ENCODE results near the gene ACTL9. TPM values are rescaled to one million over a fixed set of nuclear protein-coding genes. Genes with fewer than 3 reads are reported as not detected.
A peak's percentile ranks its signal among the peaks of the same experiment; 100 is the strongest.

ACTL9 gene
- total RNA-seq, 1 donor from 2014 or later, result not detected

DNA sequence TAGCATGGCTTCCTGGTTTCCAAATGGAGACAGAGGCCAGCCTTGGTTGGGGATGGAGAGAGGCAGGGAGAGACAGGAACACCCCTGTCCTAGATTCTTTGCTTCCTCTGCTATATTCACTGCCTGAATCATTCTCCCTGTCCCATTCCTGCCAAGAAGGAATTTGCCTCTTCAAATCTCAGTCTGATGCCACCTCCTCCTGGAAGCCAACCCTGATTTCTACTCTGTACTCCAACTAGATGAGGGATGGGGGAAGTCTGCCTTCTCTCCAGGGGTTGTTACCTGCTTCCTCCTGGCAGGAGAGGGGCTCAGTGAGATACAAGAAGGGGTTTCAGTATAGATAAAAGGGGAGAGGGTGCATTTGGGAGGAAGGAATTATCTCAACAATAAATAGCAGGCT, 1.3 kb upstream of the ACTL9 start:
- no peak for DNase-seq (ENCODE audit: low spot score)
- Mint-ChIP-seq H3K9me3 (no peaks in the 10 kb centered on the region), H3K4me3 (no peak overlapping the region), H3K27me3 (ENCODE audit: insufficient read depth) (peaks cover 7% of the 10 kb centered on the region), H3K4me1 (ENCODE audit: low read depth) (peaks cover 70% of the 10 kb centered on the region), H3K27ac (no peak overlapping the region), H3K36me3 (ENCODE audit: low read depth) (no peaks in the 10 kb centered on the region)
- intact Hi-C loops (cut with micrococcal nuclease), result no loop called here

DNA sequence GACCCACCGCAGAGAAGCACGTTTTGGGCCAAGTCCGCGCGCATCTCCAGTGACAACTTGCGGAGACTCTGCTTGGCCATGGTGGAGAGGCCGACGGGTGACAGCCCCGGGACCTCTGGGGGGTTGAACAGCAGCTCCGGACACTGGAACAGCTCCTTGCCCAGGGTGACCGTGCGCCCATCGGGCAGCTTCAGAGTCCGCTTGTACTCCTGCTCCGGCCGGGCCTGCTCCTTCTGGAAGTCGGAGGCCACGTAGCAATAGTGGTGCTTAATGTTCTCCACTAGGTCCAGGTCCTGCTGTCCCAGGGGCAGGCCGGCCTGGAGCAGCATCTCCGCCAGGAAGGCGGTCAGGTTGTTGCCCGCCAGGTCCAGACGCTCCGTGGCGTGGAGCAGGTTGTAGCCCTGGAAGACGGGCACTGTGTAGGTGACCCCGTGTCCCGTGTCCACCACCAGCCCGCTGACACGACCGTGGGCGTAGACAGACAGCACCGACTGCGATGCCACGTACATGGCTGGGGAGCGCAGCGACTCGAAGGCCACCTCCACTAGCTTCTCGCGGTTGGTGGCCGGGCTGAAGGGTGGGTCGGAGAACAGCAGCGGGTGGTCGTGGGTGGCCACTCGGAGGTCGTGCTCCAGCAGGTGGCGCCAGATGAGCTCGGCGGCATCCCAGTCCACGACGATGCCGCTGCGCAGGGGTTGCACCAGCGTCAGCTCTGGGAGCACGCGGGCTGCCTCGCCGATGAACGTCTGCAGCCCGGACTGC, 743 bp downstream of the ACTL9 start:
- Mint-ChIP-seq H3K27ac (no peak overlapping the region), H3K36me3 (ENCODE audit: low read depth) (no peaks in the 10 kb centered on the region), H3K9me3 (no peaks in the 10 kb centered on the region), H3K4me1 (ENCODE audit: low read depth) (peaks cover 66% of the 10 kb centered on the region), H3K4me3 (no peak overlapping the region), H3K27me3 (ENCODE audit: insufficient read depth) (peaks cover 4% of the 10 kb centered on the region)
- intact Hi-C loops (cut with micrococcal nuclease), result no loop called here
- no peak for DNase-seq (ENCODE audit: low spot score)

DNA sequence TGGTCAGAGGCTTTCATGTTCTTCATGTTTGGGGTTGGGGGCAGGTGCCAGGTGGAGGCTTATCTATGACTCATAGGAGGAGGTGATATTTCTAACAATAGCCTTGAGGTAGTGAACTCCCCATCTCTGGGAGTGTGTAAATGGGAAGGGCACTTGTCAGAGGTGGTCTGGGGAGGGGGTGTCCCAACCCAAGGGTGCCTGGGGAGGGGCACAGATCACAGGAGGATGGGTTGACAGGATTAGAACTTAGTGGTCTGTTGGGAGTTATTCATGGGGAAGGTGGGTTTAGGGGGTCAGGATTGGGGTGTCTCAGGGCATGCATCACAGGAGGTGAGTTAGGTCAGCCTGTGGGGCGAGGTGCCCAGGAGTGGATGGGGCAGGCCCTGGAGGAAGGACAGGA, 1.6 kb downstream of the ACTL9 start:
- H3K9me3 Mint-ChIP-seq, result no peaks in the 10 kb centered on the region
- H3K4me3 Mint-ChIP-seq, result no peak overlapping the region
- DNase-seq (ENCODE audit: low spot score), result no peak
- H3K27ac Mint-ChIP-seq, result no peak overlapping the region
- peaks cover 9% of the 10 kb centered on the region for H3K27me3 Mint-ChIP-seq (ENCODE audit: insufficient read depth)
- no peaks in the 10 kb centered on the region for H3K36me3 Mint-ChIP-seq (ENCODE audit: low read depth)
- intact Hi-C loops (cut with micrococcal nuclease), result no loop called here
- peaks cover 65% of the 10 kb centered on the region for H3K4me1 Mint-ChIP-seq (ENCODE audit: low read depth)

DNA sequence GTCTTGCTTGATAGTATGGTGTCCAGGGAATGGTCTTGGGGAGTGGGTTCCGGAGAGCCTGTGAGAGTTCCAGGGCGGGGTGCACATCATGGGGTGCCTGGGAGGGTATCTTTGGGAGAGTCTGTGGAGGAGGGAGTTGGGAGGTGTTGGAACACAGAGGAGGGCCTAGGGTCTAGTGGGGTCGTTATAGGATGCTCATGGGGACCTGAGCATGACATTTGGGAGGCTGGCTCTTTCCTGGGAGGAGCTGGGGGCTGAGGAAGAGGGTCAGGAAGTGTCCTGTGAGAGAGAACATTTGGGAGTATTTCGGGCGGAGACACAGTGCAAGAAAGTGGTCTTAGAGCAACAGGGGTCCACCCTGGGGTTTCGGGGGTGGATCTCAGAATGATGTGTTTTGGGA, 2.7 kb downstream of the ACTL9 start:
- no peaks in the 10 kb centered on the region for H3K36me3 Mint-ChIP-seq (ENCODE audit: low read depth)
- no peak overlapping the region for H3K27ac Mint-ChIP-seq
- peaks cover 9% of the 10 kb centered on the region for H3K27me3 Mint-ChIP-seq (ENCODE audit: insufficient read depth)
- no peaks in the 10 kb centered on the region for H3K9me3 Mint-ChIP-seq
- no peak for DNase-seq (ENCODE audit: low spot score)
- intact Hi-C loops (cut with micrococcal nuclease), result loop anchor here (2.0 kb wide), 1 partner anchor 115 kb away; no protein-coding TSS in a partner anchor
- peaks cover 58% of the 10 kb centered on the region for H3K4me1 Mint-ChIP-seq (ENCODE audit: low read depth)
- no peak overlapping the region for H3K4me3 Mint-ChIP-seq

DNA sequence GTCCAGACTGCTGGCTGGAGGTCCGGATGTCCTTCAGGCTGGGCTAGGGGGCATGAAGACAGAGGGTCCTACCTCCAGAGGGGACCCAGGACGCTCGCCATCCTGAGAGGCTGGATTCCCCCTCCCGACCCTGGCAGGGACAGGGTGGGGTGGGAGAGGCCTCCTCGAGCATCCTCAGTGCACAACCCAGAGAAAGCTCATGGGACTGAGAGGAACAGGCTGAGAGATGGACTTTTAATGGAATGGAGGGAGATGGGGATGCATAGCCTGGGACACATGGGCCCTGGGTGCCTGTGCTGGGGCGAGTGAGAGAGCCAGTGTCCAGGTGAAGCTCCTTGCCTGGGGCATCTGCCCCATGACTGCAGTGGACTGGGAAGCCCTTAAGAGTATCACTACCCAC, 3.1 kb downstream of the ACTL9 start:
- intact Hi-C loops (cut with micrococcal nuclease), result loop anchor here (2.0 kb wide), 1 partner anchor 115 kb away; no protein-coding TSS in a partner anchor
- no peak overlapping the region for H3K27ac Mint-ChIP-seq

DNA sequence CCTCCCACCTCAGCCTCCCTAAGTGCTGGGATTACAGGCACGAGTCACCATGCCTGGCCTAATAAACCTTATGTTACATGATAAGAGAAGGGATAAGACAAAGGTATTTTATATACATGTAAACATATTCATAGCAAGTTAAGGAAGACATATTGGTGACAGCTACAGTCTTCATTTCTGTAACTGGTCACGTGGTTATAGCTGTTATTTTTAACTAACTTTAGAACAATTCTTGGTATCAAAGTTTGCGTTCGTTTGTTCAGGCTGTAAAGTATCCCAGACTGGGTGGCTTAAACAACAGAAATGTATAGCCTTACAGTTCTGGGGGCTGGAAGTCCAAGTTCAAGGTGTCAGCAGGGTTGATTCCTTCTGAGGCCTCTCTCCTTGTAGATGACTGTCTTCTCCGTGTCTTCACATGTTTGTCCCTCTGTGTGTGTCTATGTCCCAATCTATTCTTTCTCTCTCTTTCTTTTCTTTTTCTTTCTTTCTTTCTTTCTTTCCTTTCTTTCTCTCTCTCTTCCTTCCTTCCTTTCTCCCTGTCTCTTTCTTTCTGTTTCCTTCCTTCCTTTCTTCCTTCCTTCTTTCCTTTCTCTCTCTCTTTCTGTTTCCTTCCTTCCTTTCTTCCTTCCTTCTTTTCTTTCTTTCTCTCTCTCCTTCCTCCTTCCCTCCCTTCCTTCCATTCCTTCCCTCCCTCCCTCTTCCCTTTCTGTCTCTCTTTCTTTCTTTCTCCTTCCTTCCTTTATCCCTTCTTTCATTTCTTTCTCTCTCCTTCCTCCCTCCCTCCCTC, 7.6 kb downstream of the ACTL9 start:
- Mint-ChIP-seq H3K9me3 (no peaks in the 10 kb centered on the region), H3K27ac (no peak overlapping the region), H3K4me3 (no peak overlapping the region), H3K36me3 (ENCODE audit: low read depth) (no peaks in the 10 kb centered on the region), H3K27me3 (ENCODE audit: insufficient read depth) (peaks cover 16% of the 10 kb centered on the region), H3K4me1 (ENCODE audit: low read depth) (peaks cover 39% of the 10 kb centered on the region)
- intact Hi-C loops (cut with micrococcal nuclease), result no loop called here
- no peak for DNase-seq (ENCODE audit: low spot score)

More for the DNA sequence above, 3.1 kb downstream of the ACTL9 start:
- no peak overlapping the region for H3K4me3 Mint-ChIP-seq
- no peak for DNase-seq (ENCODE audit: low spot score)
- H3K9me3 Mint-ChIP-seq, result no peaks in the 10 kb centered on the region
- H3K4me1 Mint-ChIP-seq (ENCODE audit: low read depth), result peaks cover 55% of the 10 kb centered on the region
- peaks cover 11% of the 10 kb centered on the region for H3K27me3 Mint-ChIP-seq (ENCODE audit: insufficient read depth)
- no peaks in the 10 kb centered on the region for H3K36me3 Mint-ChIP-seq (ENCODE audit: low read depth)

DNA sequence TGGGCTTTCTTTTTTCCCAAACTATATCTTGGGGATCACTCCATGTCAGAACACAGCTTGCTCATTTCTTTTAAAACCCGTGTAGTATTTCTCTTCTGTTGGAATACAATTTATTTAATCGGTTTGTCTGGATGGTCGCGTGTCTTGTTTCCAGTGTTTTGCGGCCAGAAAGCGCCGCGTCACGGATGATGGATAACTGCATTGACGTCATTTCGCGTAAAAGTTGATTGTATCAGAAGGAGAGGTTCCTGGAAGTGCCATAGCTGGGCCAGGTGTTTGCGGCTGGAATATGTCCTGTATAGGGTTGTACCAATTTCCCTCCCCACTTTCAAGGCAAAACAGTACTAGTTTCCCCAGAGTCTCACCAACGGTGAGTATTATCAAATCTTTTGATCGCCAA, 9.7 kb downstream of the ACTL9 start:
- no peak for DNase-seq (ENCODE audit: low spot score)
- no peak overlapping the region for H3K27ac Mint-ChIP-seq
- H3K27me3 Mint-ChIP-seq (ENCODE audit: insufficient read depth), result peaks cover 14% of the 10 kb centered on the region
- no peaks in the 10 kb centered on the region for H3K36me3 Mint-ChIP-seq (ENCODE audit: low read depth)
- H3K4me3 Mint-ChIP-seq, result no peak overlapping the region
- intact Hi-C loops (cut with micrococcal nuclease), result no loop called here
- H3K9me3 Mint-ChIP-seq, result no peaks in the 10 kb centered on the region
- H3K4me1 Mint-ChIP-seq (ENCODE audit: low read depth), result peaks cover 23% of the 10 kb centered on the region

DNA sequence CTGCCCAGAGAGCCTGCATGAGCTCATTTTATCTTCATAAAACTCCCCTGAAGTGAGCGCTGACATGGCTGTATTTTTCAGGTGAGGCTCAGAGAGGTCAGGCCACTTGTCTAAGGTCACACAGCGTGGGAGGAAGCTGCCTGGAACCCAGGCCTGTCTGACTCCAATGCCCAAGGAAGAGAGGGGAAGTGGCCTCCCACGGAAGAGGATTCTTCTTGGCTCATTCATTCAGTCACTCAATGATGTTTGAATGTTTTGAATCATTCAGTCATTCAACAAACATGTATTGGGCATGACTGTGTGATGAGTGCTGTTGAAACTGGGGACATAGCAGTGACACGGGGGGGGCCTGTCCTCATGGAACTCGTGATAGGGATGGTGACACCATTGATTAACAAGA, 12.0 kb downstream of the ACTL9 start:
- H3K4me3 Mint-ChIP-seq, result no peak overlapping the region
- peaks cover 8% of the 10 kb centered on the region for H3K27me3 Mint-ChIP-seq (ENCODE audit: insufficient read depth)
- peaks cover 11% of the 10 kb centered on the region for H3K9me3 Mint-ChIP-seq
- peaks cover 19% of the 10 kb centered on the region for H3K4me1 Mint-ChIP-seq (ENCODE audit: low read depth)
- DNase-seq (ENCODE audit: low spot score), result no peak
- H3K27ac Mint-ChIP-seq, result no peak overlapping the region
- no peaks in the 10 kb centered on the region for H3K36me3 Mint-ChIP-seq (ENCODE audit: low read depth)
- intact Hi-C loops (cut with micrococcal nuclease), result no loop called here

DNA sequence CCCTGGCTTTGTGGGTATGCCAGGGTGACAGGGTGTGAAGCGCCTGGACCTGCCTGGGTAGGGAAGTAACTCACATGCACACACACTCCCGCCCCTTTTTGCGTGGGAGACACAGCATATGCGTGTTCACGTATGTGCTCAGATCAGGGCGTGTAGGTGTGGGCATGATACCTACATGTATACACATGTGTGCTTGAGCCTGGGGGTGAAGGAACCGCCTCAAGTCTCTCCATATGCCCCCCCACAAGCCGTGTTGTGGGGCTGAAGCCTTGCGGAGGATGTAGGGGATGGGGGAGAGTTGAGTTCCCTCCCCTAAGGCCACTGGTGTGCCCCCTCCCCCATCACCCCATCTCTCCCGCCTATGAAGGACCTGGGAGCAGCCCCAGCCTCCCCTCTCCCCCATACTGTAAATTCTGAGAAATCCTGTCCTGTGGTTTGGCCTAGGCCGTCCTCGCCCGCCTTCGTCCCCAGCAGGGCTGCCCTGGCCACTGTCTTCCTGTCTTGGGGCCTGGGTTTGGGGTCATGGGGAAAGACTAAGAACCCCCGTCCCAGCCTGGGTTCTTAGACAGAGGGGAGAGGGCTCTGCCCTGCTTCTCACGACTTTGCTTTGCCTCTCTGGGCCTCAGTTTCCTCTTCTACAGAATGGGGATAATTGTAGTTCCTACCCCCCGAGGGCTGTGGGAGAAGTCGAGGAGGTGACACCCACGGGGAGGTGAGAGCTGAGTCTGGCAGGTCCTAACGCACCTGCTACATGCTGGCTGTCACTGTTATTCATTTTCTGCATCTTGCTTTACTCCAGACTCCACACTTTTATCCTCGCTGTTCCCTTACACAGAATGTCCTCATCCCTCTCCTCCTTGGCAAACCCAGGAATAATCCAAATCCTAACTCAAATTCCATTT, 14.3 kb downstream of the ACTL9 start:
- intact Hi-C loops (cut with micrococcal nuclease), result no loop called here
- no peak overlapping the region for H3K4me3 Mint-ChIP-seq
- peaks cover 15% of the 10 kb centered on the region for H3K9me3 Mint-ChIP-seq
- peaks cover 7% of the 10 kb centered on the region for H3K27me3 Mint-ChIP-seq (ENCODE audit: insufficient read depth)
- no peak for DNase-seq (ENCODE audit: low spot score)
- H3K27ac Mint-ChIP-seq, result no peak overlapping the region
- peaks cover 32% of the 10 kb centered on the region for H3K4me1 Mint-ChIP-seq (ENCODE audit: low read depth)
- no peaks in the 10 kb centered on the region for H3K36me3 Mint-ChIP-seq (ENCODE audit: low read depth)

DNA sequence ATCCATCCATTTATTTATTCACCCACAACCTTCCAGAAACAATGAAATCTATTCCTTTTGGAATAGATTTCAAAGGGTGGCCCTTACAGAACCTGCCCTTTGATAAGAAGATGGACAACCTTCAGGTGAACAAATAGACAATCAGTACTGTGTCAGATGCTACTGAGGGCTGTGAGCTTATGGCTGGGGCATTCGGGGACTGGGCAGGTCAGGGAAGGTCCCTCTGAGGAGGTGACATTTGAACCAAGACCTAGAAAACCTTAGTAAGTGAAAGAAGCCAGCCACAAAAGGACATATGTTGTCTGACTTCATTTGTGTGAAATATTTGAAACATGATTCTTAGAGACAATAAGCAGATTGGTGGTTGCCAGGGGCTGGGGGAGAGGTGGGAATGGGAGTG, 15.7 kb downstream of the ACTL9 start:
- peaks cover 7% of the 10 kb centered on the region for H3K27me3 Mint-ChIP-seq (ENCODE audit: insufficient read depth)
- peaks cover 23% of the 10 kb centered on the region for H3K9me3 Mint-ChIP-seq
- no peak for DNase-seq (ENCODE audit: low spot score)
- peak overlapping the region; percentile 0 for H3K27ac Mint-ChIP-seq
- H3K36me3 Mint-ChIP-seq (ENCODE audit: low read depth), result no peaks in the 10 kb centered on the region
- H3K4me1 Mint-ChIP-seq (ENCODE audit: low read depth), result peaks cover 32% of the 10 kb centered on the region
- intact Hi-C loops (cut with micrococcal nuclease), result no loop called here
- H3K4me3 Mint-ChIP-seq, result peak overlapping the region; percentile 2

DNA sequence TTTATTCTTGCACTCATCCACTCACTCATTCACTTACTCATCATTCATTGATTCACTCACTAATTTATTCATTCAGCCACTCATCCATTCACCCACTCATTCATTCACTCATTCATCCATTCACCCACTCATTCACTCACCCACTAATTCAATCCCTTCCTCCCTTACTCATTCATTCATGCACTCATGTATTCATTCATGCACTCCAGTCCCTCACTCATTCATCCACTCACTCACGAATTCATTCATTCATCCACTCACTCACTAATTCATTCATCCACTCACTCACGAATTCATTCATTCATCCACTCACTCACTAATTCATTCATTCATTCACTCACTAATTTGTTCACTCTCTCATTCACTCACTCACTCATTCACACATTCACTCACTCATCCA, 16.1 kb downstream of the ACTL9 start:
- H3K9me3 Mint-ChIP-seq, result peaks cover 26% of the 10 kb centered on the region

DNA sequence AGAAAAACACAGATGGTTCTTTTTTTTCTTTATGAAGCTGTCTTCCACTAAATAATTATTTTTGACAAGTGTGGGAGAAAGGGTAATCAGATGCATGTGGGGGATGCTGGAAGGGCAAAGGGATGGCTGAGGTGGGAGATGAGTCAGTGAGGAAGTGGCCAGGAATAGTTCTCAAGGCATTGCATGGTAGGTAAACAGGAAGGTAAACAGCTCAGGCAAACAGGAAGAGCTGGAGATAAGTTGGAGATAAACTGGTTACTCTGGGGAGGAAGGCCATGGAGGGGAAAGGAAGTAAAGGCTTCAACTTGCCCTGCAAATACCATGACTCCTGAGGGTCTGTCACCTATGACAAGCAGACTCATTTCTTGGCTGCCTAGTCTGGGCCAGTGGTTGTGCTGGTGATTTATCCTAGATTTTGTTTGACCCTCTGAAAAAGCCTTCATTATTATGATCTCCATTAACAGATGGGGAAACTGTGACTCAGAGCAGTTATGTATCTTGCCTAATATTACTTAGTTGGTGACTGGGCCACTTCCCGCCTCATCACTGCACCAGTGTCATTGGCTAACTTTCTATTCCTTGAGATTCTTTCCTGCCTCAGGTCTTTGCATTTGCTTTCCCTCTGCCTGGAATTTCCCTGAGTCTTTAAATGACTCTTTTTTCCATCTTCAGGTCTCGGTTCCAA, 17.1 kb downstream of the ACTL9 start:
- Mint-ChIP-seq H3K4me3 (no peak overlapping the region), H3K27ac (peak overlapping the region; percentile 30), H3K4me1 (ENCODE audit: low read depth) (peaks cover 29% of the 10 kb centered on the region), H3K9me3 (peaks cover 26% of the 10 kb centered on the region), H3K36me3 (ENCODE audit: low read depth) (peaks cover 2% of the 10 kb centered on the region), H3K27me3 (ENCODE audit: insufficient read depth) (peaks cover 6% of the 10 kb centered on the region)
- DNase-seq (ENCODE audit: low spot score), result no peak
- intact Hi-C loops (cut with micrococcal nuclease), result no loop called here

More for the DNA sequence above, 16.1 kb downstream of the ACTL9 start:
- H3K4me1 Mint-ChIP-seq (ENCODE audit: low read depth), result peaks cover 32% of the 10 kb centered on the region
- H3K27ac Mint-ChIP-seq, result peak overlapping the region; percentile 0
- peaks cover 7% of the 10 kb centered on the region for H3K27me3 Mint-ChIP-seq (ENCODE audit: insufficient read depth)
- intact Hi-C loops (cut with micrococcal nuclease), result no loop called here
- no peak for DNase-seq (ENCODE audit: low spot score)
- H3K36me3 Mint-ChIP-seq (ENCODE audit: low read depth), result peaks cover 2% of the 10 kb centered on the region
- peak overlapping the region; percentile 2 for H3K4me3 Mint-ChIP-seq

Measured in activated T-helper 1 cell treated with anti-CD3 and anti-CD28 coated beads, Interleukin-12 subunit alpha, Interleukin-12 subunit beta, Interleukin-2, Interleukin-4 antibody, amounts not matched to agents 30 ng/mL and 10 ng/mL and 1 ng/mL, durations not matched to agents 14 hours and 24 hours and 36 hours (primary cell).